ENCODE results near the gene PPP1R13B.

Gene PPP1R13B

DNA sequence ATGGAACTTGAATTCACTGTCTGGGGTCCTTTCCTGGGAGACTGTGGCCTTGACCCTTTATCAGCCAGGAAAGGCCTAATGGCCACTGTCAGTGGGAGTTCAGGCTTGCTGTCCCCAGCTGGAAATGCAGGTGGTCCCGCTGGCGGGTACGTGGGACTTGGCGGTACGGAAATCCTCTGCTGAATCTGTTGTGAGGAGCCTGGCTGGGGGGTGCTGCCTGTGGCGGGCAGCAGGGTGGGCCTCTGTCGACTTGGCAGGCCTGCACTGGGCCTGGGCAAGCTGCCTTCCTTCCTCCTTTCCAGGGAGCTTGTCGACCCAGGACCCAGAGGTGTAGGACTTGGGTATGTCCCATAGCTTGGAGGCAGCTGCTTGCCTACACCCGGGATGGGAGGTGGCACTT is 105.5 kb downstream of the PPP1R13B start:
- Histone ChIP-seq H3K9me3 (ENCODE audit: control insufficient read depth, insufficient read depth, low read length) (no peaks in the 10 kb centered on the region), H3K9ac (ENCODE audit: low read depth, low read length) (no peak overlapping the region), H3K27me3 (ENCODE audit: control insufficient read depth, insufficient read depth, low read length) (no peaks in the 10 kb centered on the region), H3K4me1 (ENCODE audit: control insufficient read depth, insufficient read depth, low read length) (no peaks in the 10 kb centered on the region), H3K4me3 (ENCODE audit: low read depth, low read length) (no peak overlapping the region), H3K36me3 (ENCODE audit: control insufficient read depth, insufficient read depth, low read length) (peaks cover 9% of the 10 kb centered on the region)

DNA sequence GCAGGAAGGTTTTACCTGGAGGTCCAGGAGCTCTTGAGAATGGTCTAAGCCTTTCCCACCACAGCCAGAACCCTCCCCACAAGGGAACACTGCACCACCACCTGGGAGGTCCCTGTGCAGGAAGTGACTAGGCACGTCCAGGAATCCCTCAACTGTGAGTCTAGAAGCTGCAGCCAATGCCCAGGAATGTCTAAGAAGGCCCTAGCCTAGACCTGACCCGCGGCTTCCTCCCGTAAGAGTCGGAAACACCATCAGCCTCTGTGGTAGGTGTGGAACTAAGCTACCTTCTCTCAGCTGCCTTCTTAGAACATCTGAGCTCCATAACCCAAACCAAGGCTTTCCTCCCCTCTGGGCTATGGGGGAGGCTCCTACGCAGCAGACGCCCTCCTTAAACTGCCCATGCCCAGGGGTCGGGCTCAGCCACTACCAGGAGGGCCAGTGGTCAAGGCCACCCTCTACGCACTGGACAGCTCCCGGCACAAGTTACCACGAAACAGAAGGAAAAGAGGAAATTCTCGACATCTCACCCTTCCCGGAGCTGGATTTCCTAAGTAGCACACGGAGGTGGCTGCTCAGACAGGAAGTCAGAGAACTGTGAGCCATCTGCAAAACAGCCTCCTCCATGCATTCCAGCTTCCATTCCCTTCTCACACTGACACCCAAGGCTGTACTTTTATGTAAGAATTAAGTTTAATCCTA is 106.2 kb downstream of the PPP1R13B start:
- no peak overlapping the region for H3K9ac ChIP-seq (ENCODE audit: low read depth, low read length)
- H3K4me1 ChIP-seq (ENCODE audit: control insufficient read depth, insufficient read depth, low read length): no peaks in the 10 kb centered on the region
- H3K9me3 ChIP-seq (ENCODE audit: control insufficient read depth, insufficient read depth, low read length): no peaks in the 10 kb centered on the region
- H3K4me3 ChIP-seq (ENCODE audit: low read depth, low read length): no peak overlapping the region
- peaks cover 9% of the 10 kb centered on the region for H3K36me3 ChIP-seq (ENCODE audit: control insufficient read depth, insufficient read depth, low read length)
- H3K27me3 ChIP-seq (ENCODE audit: control insufficient read depth, insufficient read depth, low read length): no peaks in the 10 kb centered on the region

DNA sequence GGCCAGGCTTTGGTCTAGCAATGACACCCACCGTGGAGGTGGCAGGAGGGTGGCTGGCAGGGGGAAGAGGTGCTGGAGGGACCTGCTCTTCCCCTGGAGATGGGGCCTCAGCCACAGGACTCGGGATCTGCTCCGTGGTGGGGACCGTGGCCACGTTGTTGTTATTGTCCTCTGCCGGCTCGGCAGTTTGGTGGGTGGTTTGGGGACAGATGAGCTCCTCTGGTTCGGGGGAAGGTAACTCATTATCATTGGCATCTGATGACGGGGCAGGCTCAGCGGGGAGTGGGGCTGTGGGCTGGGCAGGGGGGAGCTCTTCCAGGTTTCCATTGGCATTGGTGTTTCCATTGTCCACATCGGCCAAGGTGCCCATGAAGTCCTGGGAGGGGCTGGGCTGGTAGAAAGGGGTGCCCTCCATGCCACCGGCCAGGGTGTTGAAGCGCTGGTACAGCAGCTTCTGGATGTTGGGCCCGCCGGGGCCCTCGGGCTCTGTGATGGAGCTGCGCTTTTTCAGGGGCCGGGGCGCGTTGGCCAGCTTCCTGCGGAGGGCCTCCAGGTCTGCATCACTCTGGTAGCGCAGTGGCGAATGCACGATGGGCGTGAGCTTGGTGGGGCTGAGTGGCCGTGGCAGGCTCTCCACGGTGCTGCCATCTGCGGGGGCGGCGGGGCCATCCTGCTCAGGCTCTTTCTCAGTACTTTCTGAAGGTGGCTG is 107.4 kb downstream of the PPP1R13B start:
- Histone ChIP-seq H3K36me3 (ENCODE audit: control insufficient read depth, insufficient read depth, low read length) (peaks cover 9% of the 10 kb centered on the region), H3K9me3 (ENCODE audit: control insufficient read depth, insufficient read depth, low read length) (no peaks in the 10 kb centered on the region), H3K4me3 (ENCODE audit: low read depth, low read length) (no peak overlapping the region), H3K4me1 (ENCODE audit: control insufficient read depth, insufficient read depth, low read length) (no peaks in the 10 kb centered on the region), H3K9ac (ENCODE audit: low read depth, low read length) (no peak overlapping the region), H3K27me3 (ENCODE audit: control insufficient read depth, insufficient read depth, low read length) (no peaks in the 10 kb centered on the region)

DNA sequence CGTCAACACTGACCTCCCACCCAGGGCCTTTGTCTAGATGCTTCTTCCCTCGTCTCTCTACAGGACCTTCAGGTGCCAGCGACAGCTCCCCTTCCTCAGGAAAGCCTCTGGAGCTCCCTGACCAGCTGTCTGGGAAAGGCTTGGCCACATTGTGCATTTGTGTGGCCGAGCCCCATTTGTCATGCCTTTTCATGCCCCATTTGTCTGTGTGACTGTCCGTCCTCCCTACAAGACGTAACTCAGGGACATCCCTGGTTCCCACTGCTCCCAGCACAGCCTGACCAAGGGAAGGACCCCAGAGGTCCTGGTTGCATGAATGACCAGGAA is 107.9 kb downstream of the PPP1R13B start:
- H3K9me3 ChIP-seq (ENCODE audit: control insufficient read depth, insufficient read depth, low read length): no peaks in the 10 kb centered on the region
- peaks cover 6% of the 10 kb centered on the region for H3K36me3 ChIP-seq (ENCODE audit: control insufficient read depth, insufficient read depth, low read length)
- no peak overlapping the region for H3K4me3 ChIP-seq (ENCODE audit: low read depth, low read length)
- H3K9ac ChIP-seq (ENCODE audit: low read depth, low read length): no peak overlapping the region
- no peaks in the 10 kb centered on the region for H3K27me3 ChIP-seq (ENCODE audit: control insufficient read depth, insufficient read depth, low read length)
- H3K4me1 ChIP-seq (ENCODE audit: control insufficient read depth, insufficient read depth, low read length): no peaks in the 10 kb centered on the region

DNA sequence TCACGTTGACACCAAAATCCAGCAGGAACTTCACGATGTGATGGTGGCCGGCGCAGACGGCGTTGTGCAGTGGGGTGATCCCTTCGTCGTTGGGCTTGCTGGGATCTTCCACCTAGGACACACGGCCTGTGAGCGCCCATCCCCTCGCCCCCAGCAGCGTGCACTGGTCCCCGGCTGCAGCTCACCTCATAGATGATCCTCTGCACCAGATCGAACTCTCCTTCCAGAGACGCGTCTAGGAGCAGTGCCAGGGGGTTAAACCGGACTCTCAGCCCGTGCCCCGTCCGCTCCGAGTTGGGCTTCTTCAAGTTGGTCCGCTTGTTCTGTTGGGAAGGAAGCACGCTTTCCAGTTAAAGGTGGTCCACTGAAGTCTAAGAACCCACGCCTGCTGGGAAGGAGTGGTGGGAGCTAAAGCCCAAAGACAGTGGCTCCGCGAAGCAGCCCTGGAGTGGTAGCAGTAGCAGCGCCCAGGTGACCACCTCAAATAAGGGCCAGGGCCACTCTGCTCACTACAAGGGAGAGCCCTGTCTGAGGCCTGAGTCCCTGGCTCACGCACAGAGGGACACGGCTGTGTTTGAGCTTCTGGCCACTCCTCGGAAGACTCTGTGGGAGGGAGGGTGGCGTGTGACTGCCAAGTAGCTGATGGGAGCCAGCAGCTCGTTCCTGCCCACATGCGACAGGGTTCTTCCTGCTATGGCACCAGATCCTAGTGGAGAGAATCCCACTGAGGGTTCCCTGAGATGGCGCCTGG is 108.5 kb downstream of the PPP1R13B start:
- Histone ChIP-seq H3K4me1 (ENCODE audit: control insufficient read depth, insufficient read depth, low read length) (no peaks in the 10 kb centered on the region), H3K27me3 (ENCODE audit: control insufficient read depth, insufficient read depth, low read length) (no peaks in the 10 kb centered on the region), H3K9ac (ENCODE audit: low read depth, low read length) (no peak overlapping the region), H3K36me3 (ENCODE audit: control insufficient read depth, insufficient read depth, low read length) (peaks cover 11% of the 10 kb centered on the region), H3K4me3 (ENCODE audit: low read depth, low read length) (no peak overlapping the region), H3K9me3 (ENCODE audit: control insufficient read depth, insufficient read depth, low read length) (no peaks in the 10 kb centered on the region)

DNA sequence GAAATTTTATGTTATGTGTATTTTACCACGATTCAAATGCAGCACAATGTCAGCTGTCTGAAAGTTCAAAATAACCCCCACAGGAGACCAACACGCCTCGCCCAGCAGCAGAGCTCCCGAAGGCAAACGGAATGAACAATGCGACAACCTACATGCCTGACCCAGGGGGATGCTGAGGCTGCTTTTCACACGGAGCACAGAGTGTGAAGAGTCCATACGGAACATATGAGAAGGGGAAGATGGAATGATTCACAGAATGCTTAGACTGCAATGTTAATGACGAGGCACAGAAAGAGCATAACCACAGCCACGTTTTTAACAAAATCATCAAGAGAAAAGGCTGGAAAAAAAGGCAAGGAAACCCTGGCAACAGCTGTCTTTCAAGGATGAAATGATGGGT is 109.2 kb downstream of the PPP1R13B start:
- Histone ChIP-seq H3K4me3 (ENCODE audit: low read depth, low read length) (no peak overlapping the region), H3K36me3 (ENCODE audit: control insufficient read depth, insufficient read depth, low read length) (peaks cover 17% of the 10 kb centered on the region), H3K9ac (ENCODE audit: low read depth, low read length) (no peak overlapping the region), H3K27me3 (ENCODE audit: control insufficient read depth, insufficient read depth, low read length) (no peaks in the 10 kb centered on the region), H3K9me3 (ENCODE audit: control insufficient read depth, insufficient read depth, low read length) (no peaks in the 10 kb centered on the region), H3K4me1 (ENCODE audit: control insufficient read depth, insufficient read depth, low read length) (no peaks in the 10 kb centered on the region)

DNA sequence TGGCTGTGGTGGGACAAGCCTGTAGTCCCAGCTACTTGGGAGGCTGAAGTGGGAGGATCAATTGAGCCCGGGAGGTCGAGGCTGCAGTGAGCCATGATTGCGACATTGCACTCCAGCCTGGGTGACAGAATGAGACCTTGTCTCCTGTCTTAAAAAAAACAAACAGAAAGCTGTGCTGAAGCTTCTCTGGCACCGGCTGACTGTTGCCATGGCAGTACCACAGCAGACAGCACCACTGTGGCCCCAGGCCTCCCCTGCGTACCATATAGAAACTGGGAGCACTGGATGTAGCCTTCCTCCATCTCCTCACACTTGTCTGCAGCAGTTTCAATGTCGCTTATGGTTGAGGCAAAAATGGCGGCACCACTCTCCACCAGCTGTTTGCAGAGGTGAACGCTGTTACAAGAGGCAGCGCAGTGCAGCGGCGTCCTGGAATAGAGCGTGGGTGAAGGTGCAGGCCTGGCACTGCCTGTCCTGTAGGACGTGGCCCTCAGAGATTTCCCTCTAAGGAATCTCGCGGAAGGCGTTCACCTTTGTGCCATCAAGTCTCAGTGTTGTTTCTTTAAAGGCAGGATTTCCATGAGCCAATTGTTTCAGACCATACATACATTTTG is 109.8 kb downstream of the PPP1R13B start:
- no peaks in the 10 kb centered on the region for H3K4me1 ChIP-seq (ENCODE audit: control insufficient read depth, insufficient read depth, low read length)
- no peak overlapping the region for H3K9ac ChIP-seq (ENCODE audit: low read depth, low read length)
- H3K4me3 ChIP-seq (ENCODE audit: low read depth, low read length): no peak overlapping the region
- peaks cover 23% of the 10 kb centered on the region for H3K36me3 ChIP-seq (ENCODE audit: control insufficient read depth, insufficient read depth, low read length)
- no peaks in the 10 kb centered on the region for H3K27me3 ChIP-seq (ENCODE audit: control insufficient read depth, insufficient read depth, low read length)
- H3K9me3 ChIP-seq (ENCODE audit: control insufficient read depth, insufficient read depth, low read length): no peaks in the 10 kb centered on the region

DNA sequence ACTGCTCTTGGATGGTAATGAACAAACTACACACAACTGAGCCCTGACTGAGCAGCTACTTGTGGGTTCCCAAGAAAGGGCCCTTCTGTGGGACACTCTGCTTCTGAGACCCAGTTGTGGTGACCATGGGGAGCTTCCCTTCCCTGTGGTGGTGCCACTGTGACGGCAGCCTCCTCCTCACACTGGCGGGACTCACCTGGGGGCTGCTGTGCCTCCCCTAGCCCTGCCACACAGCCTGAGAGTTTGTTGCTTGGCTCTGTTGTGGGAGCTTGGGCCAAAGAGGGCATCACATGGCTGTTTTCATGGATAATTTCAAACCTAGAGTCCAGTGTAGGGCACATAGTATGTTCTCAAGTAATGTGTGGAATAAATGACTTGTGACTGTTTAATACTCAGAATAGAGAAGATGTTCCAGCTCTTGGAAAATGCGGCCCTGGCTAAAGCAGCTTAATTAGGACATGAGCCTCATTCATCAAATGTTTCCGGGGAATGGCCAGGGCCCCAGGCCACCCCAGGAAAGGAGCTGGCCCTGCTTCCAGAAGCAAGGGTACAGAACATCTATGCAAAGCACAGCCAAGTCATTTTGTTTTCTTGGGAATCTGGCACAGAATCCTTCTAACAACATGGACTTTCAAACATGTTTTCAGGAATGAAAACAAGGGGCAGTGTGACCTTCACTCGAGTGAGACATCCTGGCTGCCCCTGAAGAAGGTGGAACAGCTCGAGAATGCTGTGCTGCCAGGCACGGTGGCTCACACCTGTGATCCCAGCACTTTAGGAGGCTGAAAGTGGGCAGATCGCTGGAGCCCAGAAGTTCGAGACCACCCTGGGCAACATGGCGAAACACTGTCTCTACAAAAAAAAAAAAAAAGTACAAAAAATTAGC is 110.6 kb downstream of the PPP1R13B start:
- Histone ChIP-seq H3K27me3 (ENCODE audit: control insufficient read depth, insufficient read depth, low read length) (no peaks in the 10 kb centered on the region), H3K9me3 (ENCODE audit: control insufficient read depth, insufficient read depth, low read length) (no peaks in the 10 kb centered on the region), H3K4me3 (ENCODE audit: low read depth, low read length) (no peak overlapping the region), H3K36me3 (ENCODE audit: control insufficient read depth, insufficient read depth, low read length) (peaks cover 27% of the 10 kb centered on the region), H3K4me1 (ENCODE audit: control insufficient read depth, insufficient read depth, low read length) (no peaks in the 10 kb centered on the region), H3K9ac (ENCODE audit: low read depth, low read length) (no peak overlapping the region)

DNA sequence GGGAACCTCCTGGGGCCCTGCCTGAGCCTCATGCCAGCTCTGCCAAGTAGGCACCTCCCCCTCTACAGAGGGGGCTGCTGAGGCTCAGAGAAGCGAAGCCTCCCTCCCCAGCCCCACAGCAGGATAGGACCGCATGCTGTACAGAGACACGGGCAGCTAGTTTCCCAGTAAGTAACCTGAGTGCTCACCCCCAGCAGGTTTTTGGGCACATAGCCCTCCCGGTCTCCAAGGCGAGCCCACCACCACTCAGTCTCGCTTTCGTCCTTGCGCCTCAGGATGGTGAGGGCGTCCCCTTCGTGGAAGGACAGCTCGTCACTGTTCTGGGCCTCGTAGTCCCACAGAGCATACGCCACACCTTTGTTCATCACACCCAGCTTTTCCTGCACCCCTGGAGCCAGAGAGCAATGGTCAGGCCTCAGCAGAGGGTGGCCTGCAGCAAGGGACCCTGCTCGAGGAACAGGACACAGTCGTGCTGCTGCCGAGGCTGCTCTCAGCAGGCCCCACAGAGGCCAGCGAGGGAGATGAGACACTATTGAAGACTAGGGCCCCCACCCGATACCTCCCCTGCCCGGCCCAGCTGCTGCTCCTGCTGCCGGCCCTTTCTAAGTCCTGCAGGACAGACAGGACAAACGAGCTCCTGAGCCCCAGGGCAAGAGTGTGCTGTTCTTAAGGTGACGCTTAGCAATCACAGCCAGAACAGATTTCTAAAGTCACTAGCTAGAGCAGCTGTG is 111.4 kb downstream of the PPP1R13B start:
- H3K9ac ChIP-seq (ENCODE audit: low read depth, low read length): peak overlapping the region; percentile 47
- H3K9me3 ChIP-seq (ENCODE audit: control insufficient read depth, insufficient read depth, low read length): no peaks in the 10 kb centered on the region
- no peaks in the 10 kb centered on the region for H3K27me3 ChIP-seq (ENCODE audit: control insufficient read depth, insufficient read depth, low read length)
- no peak overlapping the region for H3K4me3 ChIP-seq (ENCODE audit: low read depth, low read length)
- H3K36me3 ChIP-seq (ENCODE audit: control insufficient read depth, insufficient read depth, low read length): peaks cover 30% of the 10 kb centered on the region
- H3K4me1 ChIP-seq (ENCODE audit: control insufficient read depth, insufficient read depth, low read length): no peaks in the 10 kb centered on the region

DNA sequence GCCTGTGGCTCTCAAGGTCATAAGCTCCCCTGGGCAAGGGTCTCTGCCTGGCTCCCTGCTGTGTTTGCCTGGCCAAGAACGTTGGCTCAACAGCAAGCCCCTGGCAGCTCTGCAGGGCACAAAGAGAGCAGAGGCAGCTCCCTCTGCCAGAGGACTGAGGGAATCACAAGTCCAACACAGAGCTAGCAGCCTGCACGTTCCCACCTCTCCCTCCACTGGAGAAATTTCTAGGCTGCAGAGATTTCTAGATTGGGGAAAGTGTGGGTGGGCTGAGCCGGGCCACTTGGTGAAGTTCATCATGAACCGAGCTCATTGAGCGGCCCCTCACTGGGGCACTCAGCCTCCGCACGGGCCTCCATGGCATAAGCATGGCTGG is 111.9 kb downstream of the PPP1R13B start:
- H3K27me3 ChIP-seq (ENCODE audit: control insufficient read depth, insufficient read depth, low read length): no peaks in the 10 kb centered on the region
- no peak overlapping the region for H3K9ac ChIP-seq (ENCODE audit: low read depth, low read length)
- H3K9me3 ChIP-seq (ENCODE audit: control insufficient read depth, insufficient read depth, low read length): no peaks in the 10 kb centered on the region
- peaks cover 31% of the 10 kb centered on the region for H3K36me3 ChIP-seq (ENCODE audit: control insufficient read depth, insufficient read depth, low read length)
- H3K4me3 ChIP-seq (ENCODE audit: low read depth, low read length): no peak overlapping the region
- H3K4me1 ChIP-seq (ENCODE audit: control insufficient read depth, insufficient read depth, low read length): no peaks in the 10 kb centered on the region

All from iPS-15b (cell line).